ENCODE data around the gene AKIP1. TPM values are rescaled to one million over a fixed set of nuclear protein-coding genes. Genes with fewer than 3 reads are reported as not detected.
"Not testable (repeated sequence)": the region's sequence is repeated elsewhere in the genome, so short reads cannot be mapped to it uniquely, and the experiment has no call there.

AKIP1 gene
- total RNA-seq, 1 donor from 2014 or later: 15.7 TPM

- H3K4me1 Mint-ChIP-seq (ENCODE audit: low read depth): no peaks in the 10 kb centered on the region
- no peak overlapping the region for H3K27ac Mint-ChIP-seq
- no peak for TF ChIP-seq CTCF (IDR thresholded peaks at IDR 0.05; ENCODE audit: unreplicated experiment)
- no peak for DNase-seq (ENCODE audit: low spot score, unreplicated experiment)
- no peaks in the 10 kb centered on the region for H3K36me3 Mint-ChIP-seq (ENCODE audit: insufficient read depth)
- H3K4me3 Mint-ChIP-seq (ENCODE audit: low read depth): no peak overlapping the region
- H3K9me3 Mint-ChIP-seq (ENCODE audit: low read depth): peaks cover 17% of the 10 kb centered on the region
- no peaks in the 10 kb centered on the region for H3K27me3 Mint-ChIP-seq
Measured at GRCh38 chr11:8886322-8886721, 24.7 kb upstream of the AKIP1 start.

- H3K4me3 Mint-ChIP-seq (ENCODE audit: low read depth); H3K36me3 Mint-ChIP-seq (ENCODE audit: insufficient read depth); DNase-seq (ENCODE audit: low spot score, unreplicated experiment); H3K4me1 Mint-ChIP-seq (ENCODE audit: low read depth); H3K27ac Mint-ChIP-seq; H3K27me3 Mint-ChIP-seq: not testable (repeated sequence)
- H3K9me3 Mint-ChIP-seq (ENCODE audit: low read depth): peaks cover 17% of the 10 kb centered on the region
Measured at GRCh38 chr11:8891185-8891584, 19.8 kb upstream of the AKIP1 start.

- Mint-ChIP-seq H3K4me1 (ENCODE audit: low read depth) (no peaks in the 10 kb centered on the region), H3K27me3 (no peaks in the 10 kb centered on the region), H3K4me3 (ENCODE audit: low read depth) (no peak overlapping the region), H3K36me3 (ENCODE audit: insufficient read depth) (peaks cover 5% of the 10 kb centered on the region), H3K9me3 (ENCODE audit: low read depth) (peaks cover 22% of the 10 kb centered on the region), H3K27ac (no peak overlapping the region)
- TF ChIP-seq CTCF (IDR thresholded peaks at IDR 0.05; ENCODE audit: unreplicated experiment): no peak
- no peak for DNase-seq (ENCODE audit: low spot score, unreplicated experiment)
Measured at GRCh38 chr11:8899119-8899753, 11.8 kb upstream of the AKIP1 start.

- no peak for TF ChIP-seq CTCF (IDR thresholded peaks at IDR 0.05; ENCODE audit: unreplicated experiment)
- Mint-ChIP-seq H3K9me3 (ENCODE audit: low read depth) (peaks cover 11% of the 10 kb centered on the region), H3K4me3 (ENCODE audit: low read depth) (no peak overlapping the region), H3K4me1 (ENCODE audit: low read depth) (peaks cover 8% of the 10 kb centered on the region), H3K27ac (no peak overlapping the region), H3K27me3 (peaks cover 26% of the 10 kb centered on the region), H3K36me3 (ENCODE audit: insufficient read depth) (no peaks in the 10 kb centered on the region)
- DNase-seq (ENCODE audit: low spot score, unreplicated experiment): no peak
Measured at GRCh38 chr11:8905528-8906165, 5.3 kb upstream of the AKIP1 start.

GRCh38 chr11:8907116-8907515 is 3.9 kb upstream of the AKIP1 start:
- no peak for DNase-seq (ENCODE audit: low spot score, unreplicated experiment)
- Mint-ChIP-seq H3K4me3 (ENCODE audit: low read depth) (no peak overlapping the region), H3K4me1 (ENCODE audit: low read depth) (peaks cover 8% of the 10 kb centered on the region), H3K27me3 (peaks cover 26% of the 10 kb centered on the region), H3K36me3 (ENCODE audit: insufficient read depth) (no peaks in the 10 kb centered on the region), H3K27ac (no peak overlapping the region), H3K9me3 (ENCODE audit: low read depth) (peaks cover 5% of the 10 kb centered on the region)
- no peak for TF ChIP-seq CTCF (IDR thresholded peaks at IDR 0.05; ENCODE audit: unreplicated experiment)

- Mint-ChIP-seq H3K4me3 (ENCODE audit: low read depth) (no peak overlapping the region), H3K9me3 (ENCODE audit: low read depth) (no peaks in the 10 kb centered on the region), H3K36me3 (ENCODE audit: insufficient read depth) (no peaks in the 10 kb centered on the region)
Measured at GRCh38 chr11:8908099-8908498, 2.9 kb upstream of the AKIP1 start.

More at GRCh38 chr11:8908099-8908498, 2.9 kb upstream of the AKIP1 start:
- Mint-ChIP-seq H3K4me1 (ENCODE audit: low read depth) (peaks cover 12% of the 10 kb centered on the region), H3K27ac (no peak overlapping the region), H3K27me3 (peaks cover 26% of the 10 kb centered on the region)
- no peak for DNase-seq (ENCODE audit: low spot score, unreplicated experiment)
- no peak for TF ChIP-seq CTCF (IDR thresholded peaks at IDR 0.05; ENCODE audit: unreplicated experiment)
